ENCODE data around the gene COL8A1. TPM values are rescaled to one million over a fixed set of nuclear protein-coding genes. Genes with fewer than 3 reads are reported as not detected.
A peak's percentile ranks its signal among the peaks of the same experiment; 100 is the strongest.

The COL8A1 gene
- total RNA-seq, 2 donors from 2014 or later: 0.09 TPM; not detected in 1

- Mint-ChIP-seq H3K4me3 (no peak overlapping the region), H3K9me3 (no peaks in the 10 kb centered on the region), H3K27me3 (peaks cover 29% of the 10 kb centered on the region), H3K27ac (no peak overlapping the region), H3K36me3 (ENCODE audit: low read depth) (no peaks in the 10 kb centered on the region), H3K4me1 (no peaks in the 10 kb centered on the region)
- no peak for ATAC-seq (replicated peaks)
These were observed 7.6 kb upstream of the COL8A1 start for GRCh38 chr3:99630815-99631214.

DNA sequence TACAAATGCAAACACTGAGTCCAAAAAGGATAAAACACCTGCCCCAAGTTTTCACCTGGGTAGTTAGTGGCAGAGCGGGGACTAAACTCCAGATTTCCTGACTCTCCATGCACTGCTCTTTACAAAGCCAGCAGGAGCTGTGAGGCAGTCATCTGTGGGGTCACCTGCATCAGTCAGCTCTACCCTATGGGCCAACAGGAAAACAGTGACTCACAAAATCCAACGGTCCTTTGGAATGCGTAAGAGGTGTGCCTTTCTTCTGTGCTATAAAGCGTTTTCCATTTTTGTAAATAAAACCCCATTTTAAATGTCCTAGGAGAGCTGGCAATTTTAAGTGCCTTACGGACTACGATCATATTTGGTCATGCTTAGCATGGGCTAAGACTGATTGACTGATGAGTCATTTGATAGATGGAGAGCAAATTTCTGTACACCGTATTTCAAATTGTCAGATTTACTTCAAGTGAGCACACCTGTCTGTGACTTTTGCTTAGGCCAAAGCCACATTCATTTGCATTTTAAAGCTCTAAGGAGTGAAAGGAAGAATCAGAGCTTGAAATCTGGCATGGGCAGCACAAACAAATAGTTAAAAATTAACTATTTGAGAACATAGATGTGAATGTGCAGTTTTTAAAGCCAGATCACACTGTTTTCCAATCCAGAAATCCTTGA lies 4.4 kb upstream of the COL8A1 start:
- Mint-ChIP-seq H3K36me3 (ENCODE audit: low read depth) (no peaks in the 10 kb centered on the region), H3K27me3 (peaks cover 54% of the 10 kb centered on the region), H3K4me1 (peaks cover 15% of the 10 kb centered on the region), H3K27ac (no peak overlapping the region), H3K4me3 (no peak overlapping the region), H3K9me3 (no peaks in the 10 kb centered on the region)
- no peak for ATAC-seq (replicated peaks)

GRCh38 chr3:99634881-99635280 lies 3.5 kb upstream of the COL8A1 start:
- no peak for ATAC-seq (replicated peaks)
- Mint-ChIP-seq H3K4me1 (peaks cover 15% of the 10 kb centered on the region), H3K27me3 (peaks cover 54% of the 10 kb centered on the region), H3K9me3 (no peaks in the 10 kb centered on the region), H3K4me3 (no peak overlapping the region), H3K36me3 (ENCODE audit: low read depth) (no peaks in the 10 kb centered on the region), H3K27ac (no peak overlapping the region)

- Mint-ChIP-seq H3K4me3 (no peak overlapping the region), H3K4me1 (peaks cover 15% of the 10 kb centered on the region), H3K27me3 (peaks cover 56% of the 10 kb centered on the region), H3K9me3 (no peaks in the 10 kb centered on the region), H3K36me3 (ENCODE audit: low read depth) (no peaks in the 10 kb centered on the region), H3K27ac (no peak overlapping the region)
- ATAC-seq (replicated peaks): no peak
These were observed 3.0 kb upstream of the COL8A1 start for GRCh38 chr3:99635348-99635747.

GRCh38 chr3:99637016-99637367 lies 1.4 kb upstream of the COL8A1 start:
- peaks cover 15% of the 10 kb centered on the region for H3K4me1 Mint-ChIP-seq
- H3K36me3 Mint-ChIP-seq (ENCODE audit: low read depth): no peaks in the 10 kb centered on the region
- H3K9me3 Mint-ChIP-seq: no peaks in the 10 kb centered on the region
- ATAC-seq (replicated peaks): peak; percentile 35
- peak overlapping the region; percentile 59 for H3K4me3 Mint-ChIP-seq
- H3K27ac Mint-ChIP-seq: no peak overlapping the region
- H3K27me3 Mint-ChIP-seq: peaks cover 61% of the 10 kb centered on the region

GRCh38 chr3:99637368-99638111 lies 854 bp upstream of the COL8A1 start:
- peak; percentile 76 for ATAC-seq (replicated peaks)
- Mint-ChIP-seq H3K27ac (no peak overlapping the region), H3K4me3 (peak overlapping the region; percentile 59), H3K36me3 (ENCODE audit: low read depth) (no peaks in the 10 kb centered on the region), H3K4me1 (peaks cover 15% of the 10 kb centered on the region), H3K9me3 (no peaks in the 10 kb centered on the region), H3K27me3 (peaks cover 62% of the 10 kb centered on the region)

GRCh38 chr3:99639579-99639978 lies 1.2 kb downstream of the COL8A1 start:
- ATAC-seq (replicated peaks): no peak
- Mint-ChIP-seq H3K27ac (no peak overlapping the region), H3K36me3 (ENCODE audit: low read depth) (no peaks in the 10 kb centered on the region), H3K27me3 (peaks cover 61% of the 10 kb centered on the region), H3K4me3 (no peak overlapping the region), H3K9me3 (no peaks in the 10 kb centered on the region), H3K4me1 (peaks cover 15% of the 10 kb centered on the region)

DNA sequence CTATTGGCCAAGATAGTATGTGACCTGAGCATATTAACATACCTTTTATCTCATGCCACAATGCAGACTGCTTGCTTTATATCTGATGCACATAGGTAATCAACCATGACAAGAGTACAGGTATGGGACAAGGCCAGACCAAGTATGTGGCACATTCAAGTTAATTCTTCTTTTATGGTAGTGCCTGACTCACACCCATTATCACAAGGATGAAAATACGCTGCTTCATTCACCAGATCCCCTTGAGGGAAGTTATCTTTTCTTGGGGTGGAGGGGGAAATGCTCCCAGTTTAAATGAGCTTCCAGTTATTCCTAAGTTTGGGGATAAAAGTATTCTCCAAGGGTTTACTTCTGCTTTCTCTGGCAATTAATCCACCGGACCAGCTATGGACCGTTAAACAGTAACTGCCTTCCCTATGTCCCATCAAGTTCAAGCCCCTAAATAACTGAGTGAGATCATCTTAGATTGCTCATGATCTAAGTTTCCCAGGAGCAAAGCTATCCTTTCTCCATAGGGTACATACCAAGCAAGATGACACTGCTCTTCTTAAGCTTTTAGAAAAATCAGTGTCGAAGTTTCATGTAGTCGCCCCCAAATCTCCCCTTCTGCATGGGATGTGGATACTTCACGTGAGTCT lies 1.9 kb downstream of the COL8A1 start:
- Mint-ChIP-seq H3K27ac (no peak overlapping the region), H3K36me3 (ENCODE audit: low read depth) (no peaks in the 10 kb centered on the region), H3K4me3 (no peak overlapping the region), H3K9me3 (no peaks in the 10 kb centered on the region), H3K27me3 (peaks cover 56% of the 10 kb centered on the region), H3K4me1 (peaks cover 15% of the 10 kb centered on the region)
- no peak for ATAC-seq (replicated peaks)

DNA sequence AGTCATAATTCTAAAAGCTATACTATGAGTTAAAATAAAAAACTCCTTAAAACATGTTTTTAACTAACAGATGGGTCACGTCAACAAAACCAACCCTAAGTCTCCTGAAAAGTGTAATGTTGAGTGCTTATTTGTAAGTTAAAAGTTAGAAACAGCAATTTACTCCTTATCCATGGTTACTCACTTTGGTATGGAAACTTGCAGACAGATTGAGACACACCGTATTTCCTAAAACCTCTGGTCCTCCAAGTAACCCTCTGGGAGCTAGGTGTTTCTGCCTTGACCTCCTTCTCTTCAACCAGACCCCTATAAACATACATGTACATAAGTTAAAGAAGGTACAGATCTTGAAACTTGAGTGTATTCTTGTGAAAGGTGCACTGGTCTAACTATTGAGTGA lies 3.1 kb downstream of the COL8A1 start:
- H3K4me3 Mint-ChIP-seq: no peak overlapping the region
- no peak for ATAC-seq (replicated peaks)
- no peaks in the 10 kb centered on the region for H3K36me3 Mint-ChIP-seq (ENCODE audit: low read depth)
- H3K9me3 Mint-ChIP-seq: no peaks in the 10 kb centered on the region
- H3K4me1 Mint-ChIP-seq: peaks cover 15% of the 10 kb centered on the region
- H3K27me3 Mint-ChIP-seq: peaks cover 48% of the 10 kb centered on the region
- H3K27ac Mint-ChIP-seq: no peak overlapping the region

DNA sequence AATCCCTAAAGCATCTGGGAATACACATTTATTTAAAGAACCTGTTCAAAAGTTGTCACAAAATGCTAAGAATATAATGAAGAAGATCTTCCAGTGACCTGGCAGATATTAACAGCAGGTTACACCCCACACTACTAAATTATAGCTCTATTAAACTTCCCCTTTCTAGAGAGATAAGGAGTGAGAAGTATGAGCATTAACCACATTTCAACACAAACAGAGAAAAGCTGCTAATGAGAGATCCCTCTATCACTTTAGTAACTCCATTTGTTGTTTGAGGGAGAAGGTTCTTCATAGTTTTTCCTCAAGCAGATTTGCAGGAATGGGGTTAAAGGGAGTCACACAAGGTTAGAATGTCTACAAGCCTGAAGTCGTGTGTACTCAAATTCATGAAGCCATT lies 3.6 kb downstream of the COL8A1 start:
- Mint-ChIP-seq H3K27me3 (peaks cover 46% of the 10 kb centered on the region), H3K27ac (no peak overlapping the region), H3K9me3 (no peaks in the 10 kb centered on the region), H3K4me1 (peaks cover 15% of the 10 kb centered on the region), H3K36me3 (ENCODE audit: low read depth) (no peaks in the 10 kb centered on the region), H3K4me3 (no peak overlapping the region)
- ATAC-seq (replicated peaks): no peak

DNA sequence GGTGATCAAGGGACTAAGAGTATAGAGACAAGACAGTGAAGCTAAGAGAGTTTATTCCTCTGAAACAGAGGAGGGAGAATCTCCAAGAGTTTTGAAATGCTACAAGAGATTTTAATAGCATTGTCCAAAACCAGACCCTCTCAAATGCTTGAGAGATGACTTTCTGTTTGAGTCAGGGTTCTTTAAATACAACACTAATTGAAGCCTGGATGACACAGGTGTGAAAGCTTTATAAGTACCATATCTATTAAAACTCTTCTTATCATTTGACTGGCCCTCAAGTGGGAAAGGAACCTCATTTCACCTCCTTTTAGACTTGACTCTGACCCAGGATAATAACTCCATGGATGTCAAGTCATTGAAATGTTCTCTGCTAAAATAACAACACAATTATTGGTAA lies 5.6 kb downstream of the COL8A1 start:
- peaks cover 27% of the 10 kb centered on the region for H3K27me3 Mint-ChIP-seq
- H3K9me3 Mint-ChIP-seq: no peaks in the 10 kb centered on the region
- H3K36me3 Mint-ChIP-seq (ENCODE audit: low read depth): no peaks in the 10 kb centered on the region
- H3K4me3 Mint-ChIP-seq: no peak overlapping the region
- ATAC-seq (replicated peaks): no peak
- no peak overlapping the region for H3K27ac Mint-ChIP-seq
- H3K4me1 Mint-ChIP-seq: no peaks in the 10 kb centered on the region

DNA sequence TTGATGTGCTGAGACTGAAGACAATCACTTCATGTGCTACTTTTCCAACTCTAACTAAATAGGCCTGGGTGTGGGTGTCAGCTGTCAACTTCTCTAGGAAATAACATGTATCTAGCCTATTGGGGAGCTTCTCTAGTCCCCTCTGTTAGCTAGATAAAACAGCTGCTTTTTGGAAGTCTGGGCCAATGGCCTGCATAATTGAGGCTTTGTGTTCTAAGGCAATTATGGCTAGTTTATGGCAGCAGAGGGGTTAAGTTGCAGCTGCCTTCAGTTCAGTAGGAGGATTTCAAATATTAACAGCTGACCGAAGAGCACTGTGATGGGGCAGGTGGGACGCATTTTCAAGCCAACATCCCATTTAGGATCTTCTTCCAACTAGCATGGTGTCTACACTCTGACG lies 6.4 kb downstream of the COL8A1 start:
- Mint-ChIP-seq H3K27ac (no peak overlapping the region), H3K4me3 (no peak overlapping the region), H3K9me3 (no peaks in the 10 kb centered on the region), H3K36me3 (ENCODE audit: low read depth) (no peaks in the 10 kb centered on the region), H3K27me3 (peaks cover 26% of the 10 kb centered on the region), H3K4me1 (no peaks in the 10 kb centered on the region)
- ATAC-seq (replicated peaks): no peak

DNA sequence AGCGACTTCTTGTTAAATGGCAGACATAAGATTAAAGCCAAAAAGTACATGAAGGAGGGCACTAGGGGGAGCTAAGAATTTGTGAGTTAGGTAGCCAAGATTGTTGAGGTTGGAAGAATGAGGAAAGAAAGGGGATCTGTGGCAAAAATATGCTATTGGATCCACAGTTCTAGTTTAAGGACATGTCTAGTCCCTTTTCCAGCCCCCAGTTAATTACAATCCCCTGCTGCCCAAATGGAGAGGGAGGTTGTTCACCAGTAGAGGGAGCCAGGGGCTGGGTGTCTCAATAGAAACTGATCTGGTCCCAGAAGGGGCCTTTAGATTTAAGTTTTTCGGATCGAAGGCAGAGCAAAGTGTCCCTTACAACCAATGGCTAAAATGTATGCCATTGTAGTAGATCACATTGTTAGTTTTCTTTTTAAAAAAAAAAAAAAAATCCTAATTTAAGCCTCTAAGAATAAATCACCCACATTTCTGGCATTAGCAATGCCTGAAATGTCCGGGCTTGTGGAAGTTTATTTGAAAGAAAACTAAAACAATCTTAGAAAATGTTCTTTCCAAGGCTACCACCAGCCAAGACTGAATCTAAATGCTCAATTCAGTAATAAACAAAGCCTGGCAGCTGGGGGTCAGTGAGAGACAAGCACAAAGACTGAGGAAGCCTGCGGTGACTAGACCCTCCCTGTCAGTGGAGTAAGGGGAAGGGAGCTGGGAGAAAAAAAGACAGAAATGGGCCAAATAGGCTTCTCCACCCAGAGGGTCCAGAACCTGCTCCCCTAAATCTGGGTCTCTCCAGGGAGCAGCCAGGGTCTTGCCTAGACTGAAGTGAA lies 7.1 kb downstream of the COL8A1 start:
- no peaks in the 10 kb centered on the region for H3K36me3 Mint-ChIP-seq (ENCODE audit: low read depth)
- H3K27me3 Mint-ChIP-seq: peaks cover 27% of the 10 kb centered on the region
- H3K4me1 Mint-ChIP-seq: no peaks in the 10 kb centered on the region
- no peak overlapping the region for H3K27ac Mint-ChIP-seq
- no peak overlapping the region for H3K4me3 Mint-ChIP-seq
- H3K9me3 Mint-ChIP-seq: no peaks in the 10 kb centered on the region
- ATAC-seq (replicated peaks): no peak

DNA sequence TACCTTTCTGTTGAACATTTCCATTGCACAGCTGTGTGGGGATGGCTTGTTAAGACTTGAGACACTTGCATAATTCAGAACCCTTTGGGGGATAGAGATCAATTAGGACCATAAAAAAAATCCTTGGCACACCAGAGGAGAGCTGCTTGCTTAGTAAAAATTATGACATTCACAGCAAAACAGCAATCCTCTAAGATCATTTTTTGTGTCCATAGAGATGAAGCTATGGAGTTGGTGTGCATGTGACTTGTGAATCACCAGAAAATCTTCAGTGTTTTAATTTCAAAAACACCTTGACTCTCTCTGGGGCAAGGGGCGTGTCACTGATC lies 7.7 kb downstream of the COL8A1 start:
- no peaks in the 10 kb centered on the region for H3K36me3 Mint-ChIP-seq (ENCODE audit: low read depth)
- no peak overlapping the region for H3K27ac Mint-ChIP-seq
- H3K4me1 Mint-ChIP-seq: no peaks in the 10 kb centered on the region
- H3K4me3 Mint-ChIP-seq: no peak overlapping the region
- no peak for ATAC-seq (replicated peaks)
- H3K27me3 Mint-ChIP-seq: peaks cover 23% of the 10 kb centered on the region
- no peaks in the 10 kb centered on the region for H3K9me3 Mint-ChIP-seq

Data from activated T-helper 17 cell treated with anti-CD3 and anti-CD28 coated beads, Interleukin-2, amount 50 U/mL, for 72 hours (primary cell).